ENCODE data around the gene COQ10A. TPM values are rescaled to one million over a fixed set of nuclear protein-coding genes. Genes with fewer than 3 reads are reported as not detected.
A peak's percentile ranks its signal among the peaks of the same experiment; 100 is the strongest.

COQ10A gene
- total and polyA plus RNA-seq, 8 donors, result 9.4 to 19.8 (median 13.9) TPM

DNA sequence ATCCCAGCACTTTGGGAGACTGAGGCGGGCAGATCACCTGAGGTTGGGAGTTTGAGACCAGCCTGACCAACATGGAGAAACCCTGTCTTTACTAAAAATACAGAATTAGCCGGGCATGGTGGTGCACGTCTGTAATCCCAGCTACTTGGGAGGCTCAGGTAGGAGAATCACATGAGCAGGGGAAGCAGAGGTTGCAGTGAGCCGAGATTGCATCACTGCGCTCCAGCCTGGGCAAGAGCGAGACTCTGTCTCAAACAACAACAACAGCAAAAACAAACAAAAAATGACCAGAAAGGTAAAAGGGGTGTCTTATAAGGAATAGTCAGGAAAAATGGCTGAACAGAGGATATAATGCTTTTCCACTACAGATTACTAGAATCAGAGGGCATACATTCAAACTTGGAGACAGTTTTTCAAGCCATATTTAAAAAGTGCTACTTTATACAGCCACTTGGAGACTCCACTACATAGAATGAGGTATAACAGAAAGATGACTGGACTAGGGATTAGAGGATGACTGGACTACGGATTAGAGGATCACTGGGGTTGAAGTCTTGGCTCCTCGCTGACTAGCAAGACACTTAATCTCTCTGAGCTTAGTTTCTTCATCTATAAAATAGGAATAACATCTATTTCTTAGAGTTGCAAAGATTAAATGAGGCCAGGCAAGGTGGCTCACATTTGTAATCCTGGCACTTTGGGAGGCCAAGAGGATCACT lies 38.3 kb downstream of the COQ10A start:
- ATAC-seq (no peak), DNase-seq (no peak)
- Histone ChIP-seq H3K4me3 (no peak overlapping the region), H3K36me3 (peaks cover 0 to 69% of the 10 kb centered on the region in 2 donors), H3K4me1 (peaks cover 10 to 19% of the 10 kb centered on the region in 2 donors), H3K27ac (no peak overlapping the region), H3K9me3 (no peaks in the 10 kb centered on the region), H3K27me3 (no peaks in the 10 kb centered on the region)
- intact Hi-C loops (cut with DNase I), result no loop called here
- TF ChIP-seq, protein P1, sequence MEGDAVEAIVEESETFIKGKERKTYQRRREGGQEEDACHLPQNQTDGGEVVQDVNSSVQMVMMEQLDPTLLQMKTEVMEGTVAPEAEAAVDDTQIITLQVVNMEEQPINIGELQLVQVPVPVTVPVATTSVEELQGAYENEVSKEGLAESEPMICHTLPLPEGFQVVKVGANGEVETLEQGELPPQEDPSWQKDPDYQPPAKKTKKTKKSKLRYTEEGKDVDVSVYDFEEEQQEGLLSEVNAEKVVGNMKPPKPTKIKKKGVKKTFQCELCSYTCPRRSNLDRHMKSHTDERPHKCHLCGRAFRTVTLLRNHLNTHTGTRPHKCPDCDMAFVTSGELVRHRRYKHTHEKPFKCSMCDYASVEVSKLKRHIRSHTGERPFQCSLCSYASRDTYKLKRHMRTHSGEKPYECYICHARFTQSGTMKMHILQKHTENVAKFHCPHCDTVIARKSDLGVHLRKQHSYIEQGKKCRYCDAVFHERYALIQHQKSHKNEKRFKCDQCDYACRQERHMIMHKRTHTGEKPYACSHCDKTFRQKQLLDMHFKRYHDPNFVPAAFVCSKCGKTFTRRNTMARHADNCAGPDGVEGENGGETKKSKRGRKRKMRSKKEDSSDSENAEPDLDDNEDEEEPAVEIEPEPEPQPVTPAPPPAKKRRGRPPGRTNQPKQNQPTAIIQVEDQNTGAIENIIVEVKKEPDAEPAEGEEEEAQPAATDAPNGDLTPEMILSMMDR (IDR thresholded peaks at IDR 0.05), result no peak

DNA sequence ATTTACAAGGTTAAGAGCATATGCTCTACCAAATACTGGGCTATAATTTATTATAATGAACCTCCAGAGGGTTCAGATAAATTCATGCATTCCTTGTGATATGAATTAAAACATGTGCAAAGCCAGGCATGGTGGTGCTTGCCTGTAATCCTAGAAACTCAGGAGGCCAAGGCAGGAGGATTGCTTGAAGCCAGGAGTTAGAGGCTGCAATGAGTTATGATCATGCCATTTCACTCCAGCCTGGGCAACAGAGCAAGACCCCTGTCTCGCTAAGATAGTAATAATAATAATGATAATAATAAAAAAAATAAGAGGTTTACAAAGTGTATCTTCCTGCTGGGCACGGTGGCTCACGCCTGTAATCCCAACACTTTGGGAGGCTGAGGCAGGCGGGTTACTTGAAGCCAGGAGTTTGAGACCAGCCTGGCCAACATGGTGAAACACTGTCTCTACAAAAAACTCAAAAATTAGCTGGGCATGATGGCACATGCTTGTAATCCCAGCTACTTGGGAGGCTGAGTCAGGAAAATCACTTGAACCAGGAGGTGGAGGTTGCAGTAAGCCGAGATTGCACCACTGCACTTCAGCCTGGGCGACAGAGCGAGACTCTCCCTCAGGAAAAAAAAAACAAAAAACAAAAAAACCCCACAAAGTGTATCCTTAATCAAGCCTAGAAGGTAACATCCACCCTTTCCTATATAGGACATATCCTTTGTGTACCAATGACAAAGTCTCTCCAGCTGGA lies 40.7 kb downstream of the COQ10A start:
- DNase-seq (no peak), ATAC-seq (no peak)
- intact Hi-C loops (cut with DNase I), result no loop called here
- no peaks in the 10 kb centered on the region for H3K9me3 ChIP-seq
- no peak overlapping the region for H3K4me3 ChIP-seq
- no peaks in the 10 kb centered on the region for H3K4me1 ChIP-seq
- no peak overlapping the region for H3K27ac ChIP-seq
- H3K36me3 ChIP-seq, result peaks cover 0 to 92% of the 10 kb centered on the region in 2 donors
- H3K27me3 ChIP-seq, result no peaks in the 10 kb centered on the region
- TF ChIP-seq, protein P1 (IDR thresholded peaks at IDR 0.05), result no peak

DNA sequence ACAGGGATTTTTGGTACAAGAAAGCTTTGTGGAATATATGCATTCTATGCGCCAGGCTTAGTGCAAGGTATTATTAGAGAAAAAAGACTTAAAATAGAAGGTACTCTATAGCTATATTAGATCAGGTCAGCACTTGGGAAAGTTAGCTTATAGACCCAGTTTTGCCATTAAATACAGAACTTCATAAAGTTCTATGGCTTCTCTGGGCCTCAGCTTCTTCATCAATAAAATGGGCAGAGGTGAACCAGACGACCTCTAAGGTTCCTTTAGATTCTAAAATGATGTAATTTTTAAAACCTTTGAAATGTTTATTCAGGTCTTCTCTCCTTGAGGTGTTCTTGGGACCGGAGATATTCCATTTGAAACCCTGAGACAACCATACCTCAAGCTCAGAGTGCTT lies 42.0 kb downstream of the COQ10A start:
- Histone ChIP-seq H3K36me3 (peaks cover 0 to 96% of the 10 kb centered on the region in 2 donors), H3K4me3 (no peak overlapping the region), H3K9me3 (no peaks in the 10 kb centered on the region), H3K27me3 (no peaks in the 10 kb centered on the region), H3K27ac (no peak overlapping the region), H3K4me1 (no peaks in the 10 kb centered on the region)
- no peak for DNase-seq
- TF ChIP-seq, protein P1 (IDR thresholded peaks at IDR 0.05), result no peak
- intact Hi-C loops (cut with DNase I), result no loop called here
- no peak for ATAC-seq

DNA sequence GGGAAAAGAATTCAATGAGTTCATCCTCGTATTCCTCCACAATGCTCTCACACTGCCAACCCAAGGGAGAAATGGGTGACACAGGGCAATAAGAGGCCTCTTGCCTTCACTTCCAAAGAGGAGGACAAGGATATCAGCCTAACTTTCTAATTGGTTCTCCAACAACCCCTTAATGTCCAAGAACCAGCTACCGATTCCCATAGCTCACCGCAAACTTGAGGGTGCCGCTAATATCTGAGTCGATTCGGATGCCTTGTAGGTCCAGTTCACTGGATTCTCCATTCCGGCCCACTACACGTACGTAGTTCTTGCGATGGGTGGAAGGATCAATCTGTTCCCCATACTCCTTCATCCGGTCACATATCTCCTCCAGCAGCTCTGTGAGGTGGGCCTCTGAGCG lies 44.3 kb downstream of the COQ10A start:
- H3K36me3 ChIP-seq, result peaks cover 0 to 79% of the 10 kb centered on the region in 2 donors
- ATAC-seq (no peak), DNase-seq (no peak)
- no peak overlapping the region for H3K4me3 ChIP-seq
- TF ChIP-seq, protein P1 (IDR thresholded peaks at IDR 0.05), result no peak
- H3K4me1 ChIP-seq, result peaks cover 8% of the 10 kb centered on the region in 2 donors
- intact Hi-C loops (cut with DNase I), result no loop called here
- no peak overlapping the region for H3K27ac ChIP-seq
- no peaks in the 10 kb centered on the region for H3K9me3 ChIP-seq
- no peaks in the 10 kb centered on the region for H3K27me3 ChIP-seq

DNA sequence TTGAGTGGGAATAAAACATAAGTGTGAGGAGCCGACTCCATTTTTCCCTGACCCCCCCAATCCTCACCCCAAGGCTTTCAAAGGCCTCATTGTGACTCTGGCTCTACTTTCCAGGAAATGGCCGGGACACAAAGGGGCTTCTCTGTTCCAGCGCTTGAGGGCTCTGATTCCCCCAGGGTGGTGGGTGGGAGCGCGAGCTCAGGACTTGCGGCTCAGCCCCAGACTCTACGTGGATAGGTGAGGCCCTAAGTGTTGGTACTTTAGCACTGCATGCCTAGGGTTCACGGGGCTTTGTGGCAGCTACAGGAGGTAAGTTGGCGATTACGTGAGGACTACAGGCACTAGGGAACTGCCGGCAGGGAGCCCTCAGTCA lies 48.5 kb downstream of the COQ10A start:
- peaks cover 12 to 13% of the 10 kb centered on the region in 2 donors for H3K4me1 ChIP-seq
- DNase-seq, result no peak
- intact Hi-C loops (cut with DNase I), result no loop called here
- H3K4me3 ChIP-seq, result peak overlapping the region; percentile 83 to 91
- peaks cover 0 to 55% of the 10 kb centered on the region in 2 donors for H3K36me3 ChIP-seq
- H3K27me3 ChIP-seq, result no peaks in the 10 kb centered on the region
- H3K27ac ChIP-seq, result peak overlapping the region; percentile 90 to 95
- H3K9me3 ChIP-seq, result no peaks in the 10 kb centered on the region
- ATAC-seq, result peak; percentile 3
- TF ChIP-seq, protein P1 (IDR thresholded peaks at IDR 0.05), result no peak
